ENCODE measurements around the gene ACVRL1.
"Not testable (repeated sequence)": the region's sequence is repeated elsewhere in the genome, so short reads cannot be mapped to it uniquely, and the experiment has no call there.

The ACVRL1 gene

DNA sequence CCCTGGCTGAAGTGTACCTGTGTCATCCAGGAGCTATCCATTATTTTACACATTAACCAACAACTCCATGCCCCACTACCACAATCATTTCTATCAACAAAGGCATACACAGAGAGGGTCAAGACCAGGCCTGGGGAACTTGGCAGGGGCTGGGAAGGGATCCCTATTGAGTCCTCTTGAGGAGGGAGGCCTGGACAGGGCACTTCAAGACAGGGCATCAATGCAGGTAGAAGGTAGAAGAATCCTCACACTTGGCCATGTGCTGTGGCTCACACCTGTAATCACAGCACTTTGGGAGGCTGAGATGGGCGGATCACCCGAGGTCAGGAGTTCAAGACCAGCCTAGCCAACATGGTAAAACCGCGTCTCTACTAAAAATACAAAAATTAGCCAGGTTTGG lies 32.8 kb upstream of the ACVRL1 start:
- DNase-seq, result no peak

DNA sequence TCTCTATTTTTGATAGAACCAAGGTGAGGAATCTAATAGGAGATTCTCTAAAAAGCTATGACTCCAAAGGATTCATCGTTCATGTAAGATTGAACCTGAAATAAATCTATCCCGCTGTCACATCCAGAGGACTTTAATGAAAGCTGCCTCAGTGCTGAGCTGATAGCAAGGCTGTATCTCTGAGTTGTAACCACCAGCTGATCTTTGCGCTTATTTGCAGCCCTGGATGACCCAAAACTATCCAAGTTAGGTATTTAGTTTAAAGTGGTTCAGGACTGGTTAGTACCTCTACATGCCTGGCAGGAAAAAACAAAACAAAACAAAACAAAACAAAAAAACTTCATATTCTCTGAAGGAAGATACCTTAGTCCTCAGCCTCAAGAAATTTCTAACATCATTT lies 28.2 kb upstream of the ACVRL1 start:
- DNase-seq, result no peak

DNA sequence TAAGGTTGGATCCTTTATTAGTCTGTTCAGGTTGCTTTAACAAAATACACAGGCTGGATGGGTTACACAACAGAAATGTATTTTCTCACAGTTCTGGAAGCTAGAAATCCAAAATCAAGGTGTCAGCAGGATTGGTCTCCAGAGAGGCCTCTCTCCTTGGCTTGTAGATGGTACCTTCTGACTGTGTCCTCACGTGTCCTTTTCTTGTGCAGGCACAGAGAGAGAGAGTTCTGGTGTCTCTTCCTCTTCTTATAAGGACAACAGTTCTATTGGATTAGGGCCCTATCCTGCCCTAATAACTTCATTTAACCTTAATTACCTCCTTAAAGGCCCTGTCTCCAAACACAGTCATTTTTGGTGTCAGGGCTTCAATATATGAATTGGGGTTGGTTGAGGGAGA lies 24.0 kb upstream of the ACVRL1 start:
- no peak for DNase-seq

DNA sequence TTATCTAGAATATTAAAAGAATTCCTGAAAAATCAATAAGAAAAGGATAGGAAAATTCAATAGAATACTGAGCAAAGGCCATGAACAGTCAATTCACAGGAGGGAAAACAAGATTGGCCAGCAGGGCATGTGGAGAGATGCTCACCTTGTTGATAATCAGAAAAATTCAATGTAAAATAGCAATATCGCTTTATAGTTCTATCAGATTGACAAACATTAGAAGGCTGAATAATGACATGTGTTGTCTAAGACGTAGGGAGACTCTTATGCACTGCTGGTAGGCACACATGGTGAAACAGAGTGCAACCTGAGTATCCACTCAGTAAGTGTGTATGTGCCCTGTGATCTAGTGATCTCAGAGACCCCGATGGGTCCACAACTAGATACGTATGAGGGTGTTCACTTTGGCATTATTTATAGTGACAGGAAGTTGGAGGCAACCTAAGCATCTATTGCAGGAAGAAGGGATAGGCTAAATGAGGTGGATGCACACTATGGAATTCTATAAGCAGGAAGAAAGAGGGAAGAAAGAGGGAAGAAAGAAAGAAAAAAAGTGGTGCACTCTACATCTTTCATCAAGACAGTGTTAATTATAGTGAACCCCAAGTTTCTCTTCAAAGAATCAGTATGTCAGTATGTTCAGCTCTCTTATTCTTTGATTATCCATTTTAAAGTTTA lies 23.2 kb upstream of the ACVRL1 start:
- no peak for DNase-seq

DNA sequence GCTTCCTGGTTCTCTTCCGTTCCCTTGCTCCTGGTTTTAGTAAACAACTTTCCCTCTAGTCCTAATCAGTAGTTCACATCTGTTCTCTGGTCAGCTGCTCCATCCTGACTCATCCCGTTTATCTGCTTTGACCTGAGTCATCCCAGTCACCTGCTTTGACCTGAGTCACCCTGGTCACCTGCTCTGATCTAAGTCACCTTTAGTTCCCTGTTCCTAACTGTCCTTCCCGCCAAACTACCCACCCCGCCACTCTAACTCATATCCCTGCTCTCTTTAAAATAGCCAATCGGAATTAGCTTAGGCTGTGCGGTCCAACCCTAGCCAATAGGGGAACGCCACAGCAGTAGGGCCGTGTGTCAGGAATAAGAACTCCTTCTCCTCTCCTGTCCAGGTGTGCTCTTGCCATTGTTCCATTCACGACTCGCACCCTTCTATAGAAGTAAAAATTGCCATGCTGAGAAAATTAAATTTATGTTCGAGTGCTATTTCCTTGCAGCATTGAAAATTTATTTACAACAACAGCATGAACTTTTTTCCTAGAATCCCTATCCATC lies 22.6 kb upstream of the ACVRL1 start:
- no peak for DNase-seq

DNA sequence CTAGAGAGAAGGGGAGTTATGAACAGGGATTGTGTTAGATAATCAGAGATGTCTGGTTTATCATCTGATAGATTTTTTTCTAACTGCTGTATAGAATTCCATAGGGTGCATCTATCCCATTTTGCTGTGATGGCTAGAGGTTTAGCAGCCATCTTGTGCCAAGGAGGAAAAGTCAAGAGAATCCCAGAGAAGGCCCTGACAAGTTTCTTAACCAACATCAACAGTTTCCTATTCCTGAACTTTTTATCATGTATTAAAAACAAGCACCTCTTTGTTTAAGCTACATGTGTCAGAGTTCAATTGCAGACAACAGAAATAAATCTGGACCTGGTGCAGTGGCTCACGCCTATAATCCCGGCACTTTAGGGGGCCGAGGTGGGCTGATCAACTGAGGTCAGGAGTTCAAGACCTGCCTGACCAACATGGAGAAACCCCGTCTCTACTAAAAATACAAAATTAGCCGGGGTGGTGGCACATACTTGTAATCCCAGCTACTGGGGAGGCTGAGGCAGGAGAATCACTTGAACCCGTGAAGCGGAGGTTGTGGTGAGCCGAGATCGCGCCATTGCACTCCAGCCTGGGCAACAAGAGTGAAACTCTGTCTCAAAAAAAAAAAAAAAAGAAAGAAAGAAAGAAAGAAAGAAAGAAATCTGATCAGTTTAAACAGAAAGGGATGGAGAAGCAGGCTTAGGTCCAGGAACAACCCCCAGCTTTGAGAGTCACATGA lies 21.8 kb upstream of the ACVRL1 start:
- DNase-seq, result not testable (repeated sequence)

DNA sequence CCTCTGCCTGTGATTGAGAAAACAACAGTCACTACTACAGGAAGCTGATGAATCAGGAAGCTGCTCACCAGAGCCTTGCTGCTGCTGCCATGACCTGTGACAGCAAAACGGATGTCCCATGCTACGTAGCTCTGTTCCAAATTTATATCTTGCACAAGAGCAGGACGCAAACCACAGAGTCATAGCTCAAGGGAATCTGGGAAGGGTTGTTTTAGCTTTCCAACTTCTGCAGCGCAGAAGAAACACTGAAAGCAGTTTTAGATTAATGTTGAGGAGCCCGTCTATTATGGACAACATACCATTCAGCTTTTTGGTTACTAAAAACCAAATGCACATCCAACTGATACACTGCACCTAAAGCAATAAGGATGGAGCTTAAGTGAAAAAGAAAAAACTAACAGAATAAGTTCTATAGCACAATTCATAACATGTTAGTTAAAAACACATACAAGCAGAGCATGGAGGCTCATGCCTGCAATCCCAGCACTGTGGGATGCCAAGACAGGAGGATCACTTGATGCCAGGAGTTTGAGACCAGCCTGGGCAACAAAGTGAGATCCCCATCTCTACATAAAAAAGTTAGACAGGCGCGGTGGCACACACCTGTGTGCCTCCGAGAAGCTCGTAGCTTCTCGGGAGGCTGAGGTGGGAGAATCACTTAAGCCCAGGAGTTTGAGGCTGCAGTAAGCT lies 21.1 kb upstream of the ACVRL1 start:
- DNase-seq, result no peak

DNA sequence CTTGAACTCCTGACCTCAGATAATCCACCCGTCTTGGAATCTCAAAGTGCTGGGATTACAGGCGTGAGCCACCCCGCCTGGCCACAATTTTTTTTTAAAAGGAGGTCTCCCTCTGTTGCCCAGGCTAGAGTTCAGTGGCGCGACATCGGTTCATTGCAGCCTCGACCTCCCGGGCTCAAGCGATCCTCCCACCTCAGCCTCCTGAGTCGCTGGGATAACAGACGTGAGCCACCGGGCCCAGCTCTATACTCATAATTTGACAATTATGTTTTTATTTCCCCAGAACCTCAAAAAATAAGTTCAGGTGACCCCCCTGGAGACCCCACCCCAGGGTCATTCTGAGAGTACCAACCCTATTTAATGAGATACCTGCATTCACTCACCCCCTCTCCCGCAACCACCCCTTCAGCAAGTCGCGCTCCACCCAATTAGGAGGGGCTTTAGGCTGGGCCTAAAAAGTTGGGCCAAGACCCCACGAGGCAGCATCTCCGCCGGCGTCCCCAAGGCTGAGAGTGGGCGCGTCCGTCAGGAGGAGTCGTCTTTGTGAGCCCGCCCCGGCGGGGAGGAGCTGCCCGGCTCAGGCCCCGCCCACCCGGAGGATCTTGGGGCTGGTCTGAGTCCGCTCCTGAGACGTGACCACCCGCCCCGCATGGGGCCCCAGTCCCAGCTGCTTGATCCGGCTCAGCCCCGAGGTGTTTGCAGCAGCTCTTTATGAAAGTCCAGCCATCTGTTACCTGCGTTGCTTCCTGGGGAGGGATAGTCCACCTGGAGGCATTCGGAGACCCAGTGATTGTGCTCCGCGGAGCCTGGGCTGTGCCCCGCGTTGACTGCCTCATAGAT lies 19.6 kb upstream of the ACVRL1 start, which contains the start of gene ANKRD33:
TSS of gene ANKRD33 (plus strand) at position 628 of the 840 bp plus-strand sequence. CDS start at position 712, 84 bp downstream.
- DNase-seq, result no peak

DNA sequence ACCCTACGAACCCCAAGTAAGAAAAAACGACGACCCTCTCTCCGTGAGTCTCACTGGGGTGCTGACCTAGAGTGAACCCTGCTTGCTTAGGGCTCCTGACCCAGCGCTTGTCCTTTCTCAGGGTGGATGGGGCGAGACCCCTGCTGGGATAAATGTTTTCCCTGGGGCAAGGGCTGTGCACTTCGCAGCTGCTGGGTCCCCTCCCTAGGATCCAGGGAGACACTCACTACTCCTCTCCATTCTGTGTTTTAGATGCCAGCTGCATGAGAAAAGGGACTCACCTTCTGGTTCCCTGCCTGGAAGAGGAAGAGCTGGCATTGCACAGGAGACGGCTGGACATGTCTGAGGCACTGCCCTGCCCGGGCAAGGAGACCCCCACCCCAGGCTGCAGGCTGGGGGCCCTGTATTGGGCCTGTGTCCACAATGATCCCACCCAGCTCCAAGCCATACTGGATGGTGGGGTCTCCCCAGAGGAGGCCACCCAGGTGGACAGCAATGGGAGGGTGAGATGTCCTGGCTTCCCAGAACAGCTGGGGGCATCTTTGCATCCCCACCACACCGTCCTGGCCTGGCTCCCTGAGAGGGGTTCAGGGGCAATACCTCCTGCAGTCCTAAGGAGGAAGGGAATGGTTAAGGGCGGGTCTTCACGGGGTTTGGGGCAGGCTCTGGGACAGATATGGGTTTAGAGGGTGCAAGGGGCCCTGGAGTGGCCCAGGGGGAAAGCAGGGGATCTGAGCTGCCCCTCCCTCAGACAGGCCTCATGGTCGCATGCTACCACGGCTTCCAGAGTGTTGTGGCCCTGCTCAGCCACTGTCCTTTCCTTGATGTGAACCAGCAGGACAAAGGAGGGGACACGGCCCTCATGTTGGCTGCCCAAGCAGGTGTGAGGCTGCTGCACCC lies 18.7 kb upstream of the ACVRL1 start:
- no peak for DNase-seq

DNA sequence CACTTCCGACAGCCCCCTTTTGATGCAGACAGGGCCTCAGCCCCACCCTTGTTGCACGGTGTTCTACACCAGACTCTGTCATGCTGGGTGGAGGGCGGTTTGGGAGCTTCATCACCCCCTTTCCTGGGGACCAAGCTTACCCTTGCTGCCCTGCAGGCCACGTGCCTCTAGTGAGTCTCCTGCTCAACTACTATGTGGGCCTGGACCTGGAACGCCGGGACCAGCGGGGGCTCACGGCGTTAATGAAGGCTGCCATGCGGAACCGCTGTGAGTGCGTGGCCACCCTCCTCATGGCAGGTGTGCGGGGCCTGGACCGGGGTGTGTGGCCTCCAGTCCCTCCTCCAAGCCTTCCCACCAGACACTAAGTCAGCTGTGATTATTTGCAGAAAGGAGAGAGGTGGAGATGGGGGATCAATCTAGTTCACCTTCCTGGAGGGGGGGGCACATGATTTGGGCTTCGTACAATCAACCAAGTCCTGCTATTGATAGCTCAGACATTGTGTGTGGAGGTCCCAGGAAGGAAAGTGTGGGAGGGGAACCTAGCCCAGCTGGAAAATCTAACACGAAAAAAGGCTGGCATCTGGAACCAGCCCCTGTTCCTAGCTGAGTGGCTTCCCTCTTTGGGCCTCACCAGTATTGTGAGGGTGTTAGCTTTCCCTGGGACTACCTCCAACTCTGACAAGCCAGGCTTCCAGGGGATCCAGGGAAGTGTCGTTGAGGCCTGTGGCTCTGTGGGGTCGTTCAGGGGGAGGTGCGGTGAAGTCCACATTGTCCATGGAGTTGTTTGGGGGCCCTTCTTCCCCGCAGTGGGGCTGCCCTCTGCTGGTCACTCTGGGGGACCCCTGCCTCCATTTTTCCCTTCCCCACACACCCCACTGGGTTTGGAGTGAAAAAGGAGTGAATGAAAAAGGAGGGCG lies 17.8 kb upstream of the ACVRL1 start:
- no peak for DNase-seq

DNA sequence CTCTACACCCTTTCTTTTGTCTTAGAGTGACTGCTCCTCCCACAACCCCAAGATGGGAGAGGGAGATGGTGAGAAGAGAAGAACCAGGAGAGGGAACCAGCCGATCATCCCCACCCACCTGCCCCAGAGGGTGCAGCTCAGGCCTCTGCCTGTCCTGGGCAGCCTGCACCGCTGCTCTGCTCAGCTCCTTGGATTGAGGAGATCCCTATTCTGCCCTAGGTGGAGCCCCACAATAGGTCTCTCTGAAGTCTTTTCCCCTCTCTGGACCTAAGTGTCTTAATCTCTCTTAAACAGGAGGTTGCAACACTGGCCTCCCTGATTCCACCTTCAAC lies 17.2 kb upstream of the ACVRL1 start:
- no peak for DNase-seq

DNA sequence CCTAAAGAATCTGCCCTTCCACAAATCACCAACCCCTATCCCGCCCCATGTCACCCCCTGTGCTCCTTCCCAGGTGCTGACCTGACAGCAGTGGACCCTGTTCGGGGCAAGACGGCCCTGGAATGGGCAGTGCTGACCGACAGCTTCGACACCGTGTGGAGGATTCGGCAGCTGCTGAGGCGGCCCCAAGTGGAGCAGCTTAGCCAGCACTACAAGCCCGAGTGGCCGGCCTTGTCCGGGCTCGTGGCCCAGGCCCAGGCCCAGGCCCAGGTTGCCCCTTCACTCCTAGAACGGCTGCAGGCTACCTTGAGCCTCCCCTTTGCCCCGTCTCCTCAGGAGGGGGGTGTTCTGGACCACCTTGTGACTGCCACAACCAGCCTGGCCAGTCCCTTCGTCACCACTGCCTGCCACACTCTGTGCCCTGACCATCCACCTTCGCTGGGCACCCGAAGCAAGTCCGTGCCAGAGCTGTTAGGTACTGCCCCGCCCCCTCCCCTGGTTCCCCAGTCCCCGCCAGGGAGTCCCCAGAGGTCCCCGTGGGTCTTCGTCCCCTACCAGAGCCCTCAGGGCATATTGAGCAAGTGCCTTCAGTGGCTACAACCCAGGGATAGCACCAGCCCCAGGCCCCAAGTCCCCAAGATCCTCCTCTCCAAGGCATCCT lies 16.7 kb upstream of the ACVRL1 start:
- no peak for DNase-seq

DNA sequence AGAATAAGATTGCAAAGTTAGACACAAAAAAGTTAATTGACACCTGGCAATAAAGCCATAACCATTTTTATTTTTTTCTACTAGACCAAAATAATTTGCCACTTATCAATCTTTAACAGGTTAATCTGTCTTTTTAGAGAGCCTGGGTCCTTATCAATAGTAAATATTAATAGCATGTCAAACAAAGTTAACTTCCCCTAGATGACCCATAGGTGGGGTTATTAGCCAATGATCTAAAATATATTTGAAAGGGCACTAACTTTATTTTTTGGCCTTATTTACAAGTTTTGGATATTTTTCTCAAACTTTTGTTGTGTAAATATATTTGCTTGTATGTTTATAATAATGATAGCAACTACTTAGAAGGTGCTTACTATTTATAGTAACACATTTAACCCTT lies 15.5 kb upstream of the ACVRL1 start:
- no peak for DNase-seq

DNA sequence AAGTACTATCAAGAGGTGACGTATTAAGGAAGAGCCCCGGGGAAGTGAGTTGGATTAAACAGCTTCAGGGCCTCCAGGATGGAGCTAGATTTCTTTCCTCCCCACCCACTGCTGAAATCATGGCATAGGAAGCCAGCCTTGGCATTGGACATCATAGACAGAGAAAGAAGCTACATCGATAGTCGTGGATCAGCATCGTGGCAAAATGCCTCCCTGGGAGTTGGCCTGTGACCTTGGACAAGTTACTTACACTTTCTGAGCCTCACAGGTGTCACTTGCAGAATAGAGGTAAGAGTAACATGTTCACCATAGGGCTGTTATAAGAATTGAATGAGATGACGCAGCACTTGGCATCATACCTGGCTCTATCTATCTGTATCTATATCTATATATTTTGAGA lies 13.5 kb upstream of the ACVRL1 start:
- DNase-seq, result no peak

DNA sequence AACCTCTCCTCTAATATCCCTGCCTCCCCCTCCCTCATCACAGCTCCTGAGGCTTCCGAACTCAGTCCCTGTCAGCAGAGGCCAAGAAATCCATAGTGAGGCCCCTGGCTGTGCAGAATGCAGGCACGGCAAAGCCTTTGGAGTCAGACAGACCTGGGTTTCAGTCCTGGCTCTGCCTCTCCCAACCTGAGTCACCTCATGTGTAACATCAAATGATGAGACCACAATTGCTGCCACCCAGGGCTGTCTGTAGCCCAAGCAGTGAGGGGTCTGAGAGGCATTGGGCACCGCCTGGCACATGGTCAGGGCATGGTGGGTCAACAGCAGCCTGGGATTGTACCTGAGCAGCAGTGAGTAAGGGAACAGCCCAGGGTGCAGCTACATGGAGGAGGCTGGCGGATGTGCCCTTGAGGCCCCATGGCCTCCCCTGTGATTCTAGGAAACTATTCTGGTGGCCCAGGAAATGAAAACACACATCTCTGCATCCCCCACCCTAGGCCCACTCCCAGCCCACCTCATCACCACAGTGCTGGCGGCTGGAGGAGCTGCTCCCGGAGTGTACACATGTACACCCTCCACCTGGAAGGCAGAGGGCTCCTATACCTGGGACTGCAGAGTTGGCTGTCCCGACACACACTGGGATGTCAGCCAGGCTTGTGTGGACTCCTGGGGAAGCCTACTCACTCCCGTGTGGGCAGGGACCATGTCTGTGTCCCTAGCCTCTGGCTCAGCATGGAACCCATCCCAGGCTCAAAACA lies 11.7 kb upstream of the ACVRL1 start:
- DNase-seq, result no peak

DNA sequence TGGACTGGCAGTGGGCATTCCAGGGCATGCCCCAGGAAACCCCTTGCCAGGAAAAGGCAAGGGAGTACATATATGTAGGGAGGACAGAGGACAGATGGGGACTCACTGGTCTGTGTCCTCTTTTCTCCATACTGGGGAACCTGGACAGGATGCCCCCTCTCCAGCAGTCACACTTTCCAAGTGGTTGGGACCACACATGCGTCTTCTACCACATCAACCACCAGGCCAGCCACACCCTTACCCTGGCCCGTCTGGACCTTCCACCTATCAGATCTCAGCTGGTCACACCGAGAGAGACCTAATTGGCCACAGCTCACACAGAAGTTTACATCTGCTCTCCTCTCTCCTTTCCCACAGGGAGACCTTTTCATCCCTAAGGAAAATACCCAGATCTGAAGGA lies 11.1 kb upstream of the ACVRL1 start:
- no peak for DNase-seq

DNA sequence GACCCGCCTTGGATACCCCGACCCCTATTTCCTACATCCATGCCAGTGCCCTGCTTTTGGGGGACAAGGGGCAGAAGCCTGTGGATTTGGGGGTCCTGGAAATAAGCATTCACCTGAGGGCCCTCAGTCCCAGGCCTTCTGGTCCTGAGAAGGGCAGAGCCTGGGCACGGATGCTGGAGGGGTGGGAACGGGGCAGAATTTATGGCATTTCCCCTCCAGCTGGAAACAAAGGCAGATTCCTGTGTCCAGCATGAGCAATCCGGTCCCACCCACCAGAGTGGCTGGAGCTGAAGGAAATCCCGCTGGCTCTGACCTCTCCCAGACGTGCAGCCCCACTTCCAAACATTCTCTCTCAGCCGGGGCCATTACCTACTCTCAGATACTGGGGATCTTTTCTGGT lies 10.1 kb upstream of the ACVRL1 start:
- DNase-seq, result no peak

DNA sequence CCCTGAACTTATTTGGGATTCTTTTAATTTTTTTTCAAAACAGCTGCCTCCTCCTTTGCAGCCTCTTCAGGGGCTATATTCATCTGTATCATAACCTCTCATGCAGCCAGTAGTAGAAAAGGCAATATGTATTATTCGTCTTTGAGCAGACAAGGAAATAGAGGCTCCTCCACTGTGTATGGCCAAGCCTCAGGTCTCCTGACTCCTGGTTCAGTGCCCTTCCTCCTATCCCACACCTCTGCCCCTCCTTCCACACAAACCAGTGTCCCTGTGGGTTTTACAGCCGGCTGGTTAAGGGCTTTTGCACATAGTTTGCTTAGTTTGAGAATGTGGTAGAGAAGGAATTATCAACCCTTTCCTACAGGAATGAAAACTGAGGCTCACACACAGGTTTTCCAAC lies 8.8 kb upstream of the ACVRL1 start:
- DNase-seq, result no peak

DNA sequence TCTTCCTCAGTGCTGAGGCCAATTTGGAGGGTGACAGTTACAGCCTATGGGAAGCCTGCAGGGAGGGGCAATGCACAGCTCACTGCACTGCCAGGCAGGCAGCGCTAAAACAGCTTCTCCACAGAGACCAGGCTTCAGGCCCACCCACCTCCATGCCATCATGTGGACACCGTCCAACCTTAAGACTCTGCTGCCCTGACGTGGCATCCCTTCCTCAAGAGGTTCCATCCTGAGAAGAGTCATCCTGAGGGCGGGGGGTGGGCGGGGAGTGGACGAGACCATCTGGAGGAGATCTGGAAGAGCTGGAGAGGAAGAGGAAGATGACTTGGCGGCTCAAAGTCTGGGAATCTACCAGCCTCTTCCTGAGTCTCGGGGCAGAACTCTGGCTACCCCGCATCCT lies 8.4 kb upstream of the ACVRL1 start:
- DNase-seq, result no peak
